Thymus (tissue), 11 donors: ENCODE data around the gene KLHL3. TPM values are rescaled to one million over a fixed set of nuclear protein-coding genes. Genes with fewer than 3 reads are reported as not detected.
"Not testable (repeated sequence)": the region's sequence is repeated elsewhere in the genome, so short reads cannot be mapped to it uniquely, and the experiment has no call there.

Experiments used
- DNase-seq, 9 donors: peaks; one replicate each; pipeline ENCODE4 v3.0.0-alpha.2; 2013; ENCODE audit warnings: low spot score in 9 of 9, low read depth in 6 of 9, missing footprints in 1 of 9
- H3K27ac ChIP-seq, 2 donors: one replicate each; pipeline ENCODE4 v1.5.1; 2013; ENCODE audit warnings: control low read depth in 1 of 2, low read depth in 1 of 2, low read length in 1 of 2, mild to moderate bottlenecking in 1 of 2, moderate library complexity in 1 of 2
- H3K27me3 ChIP-seq, 2 donors: one replicate each; pipeline ENCODE4 v1.5.1; 2013; ENCODE audit warnings: low read length in 1 of 2; ENCODE audit not compliant: control insufficient read depth in 2 of 2, insufficient read depth in 1 of 2
- H3K36me3 ChIP-seq, 2 donors: one replicate each; pipeline ENCODE4 v1.5.1; 2013; ENCODE audit warnings: low read length in 1 of 2, mild to moderate bottlenecking in 1 of 2, moderate library complexity in 1 of 2; ENCODE audit not compliant: control insufficient read depth in 2 of 2, insufficient read depth in 2 of 2
- H3K4me1 ChIP-seq, 2 donors: one replicate each; pipeline ENCODE4 v1.5.1; 2013; ENCODE audit warnings: low read length in 2 of 2; ENCODE audit not compliant: control insufficient read depth in 2 of 2, insufficient read depth in 2 of 2
- H3K4me3 ChIP-seq, 2 donors: one replicate each; pipeline ENCODE4 v1.5.1; 2013; ENCODE audit warnings: low read length in 2 of 2, control low read depth in 1 of 2, mild to moderate bottlenecking in 1 of 2
- H3K9me3 ChIP-seq, 2 donors: one replicate each; pipeline ENCODE4 v1.5.1; 2013; ENCODE audit warnings: low read length in 1 of 2, mild to moderate bottlenecking in 1 of 2; ENCODE audit not compliant: control insufficient read depth in 2 of 2, insufficient read depth in 1 of 2
- WGBS: extraction: QIAGEN DNeasy Blood & Tissue Kit; methylation state at CpG from one replicate; pipeline ENCODE4 v1.1.7; 2013; 5-methylcytosine and 5-hydroxymethylcytosine counted together
- polyA plus RNA-seq: library from polyadenylated mRNA; stranded (reverse); fragments of 200-250 nt; gene quantifications from one replicate; pipeline ENCODE4 v1.2.3, GENCODE V29; 2013
- total RNA-seq: library from RNA; stranded (reverse); fragments of 120-200 nt; gene quantifications from one replicate; pipeline ENCODE4 v1.2.4, GENCODE V29; 2013
- donor health status: healthy.

Gene KLHL3
- total and polyA plus RNA-seq, 2 donors: 5.0 to 5.8 TPM

- Histone ChIP-seq H3K4me3 (no peak overlapping the region), H3K36me3 (peaks cover 10 to 13% of the 10 kb centered on the region in 2 donors), H3K4me1 (no peaks in the 10 kb centered on the region), H3K9me3 (no peaks in the 10 kb centered on the region), H3K27ac (no peak overlapping the region), H3K27me3 (no peaks in the 10 kb centered on the region)
- DNase-seq: no peak
- 98% methylated on average over 3 of the region's 3 CpGs for WGBS
These were observed 84.9 kb downstream of the KLHL3 start for GRCh38 chr5:137651022-137651421.

GRCh38 chr5:137649228-137649935 lies 86.5 kb downstream of the KLHL3 start:
- WGBS: 88% methylated on average over 3 of the region's 3 CpGs
- Histone ChIP-seq H3K27me3 (no peaks in the 10 kb centered on the region), H3K4me3 (no peak overlapping the region), H3K36me3 (peaks cover 10 to 13% of the 10 kb centered on the region in 2 donors), H3K4me1 (no peaks in the 10 kb centered on the region), H3K9me3 (no peaks in the 10 kb centered on the region), H3K27ac (no peak overlapping the region)
- DNase-seq: no peak

GRCh38 chr5:137648361-137648760 lies 87.5 kb downstream of the KLHL3 start:
- 97% methylated on average over 5 of the region's 5 CpGs for WGBS
- no peaks in the 10 kb centered on the region for H3K27me3 ChIP-seq
- H3K36me3 ChIP-seq: peaks cover 10 to 13% of the 10 kb centered on the region in 2 donors
- no peak for DNase-seq
- H3K9me3 ChIP-seq: no peaks in the 10 kb centered on the region
- no peaks in the 10 kb centered on the region for H3K4me1 ChIP-seq
- no peak overlapping the region for H3K27ac ChIP-seq
- H3K4me3 ChIP-seq: no peak overlapping the region

GRCh38 chr5:137647401-137647800 lies 88.5 kb downstream of the KLHL3 start:
- no peaks in the 10 kb centered on the region for H3K27me3 ChIP-seq
- H3K27ac ChIP-seq: no peak overlapping the region
- H3K4me3 ChIP-seq: no peak overlapping the region
- no peaks in the 10 kb centered on the region for H3K9me3 ChIP-seq
- DNase-seq: no peak
- WGBS: 97% methylated on average over 11 of the region's 11 CpGs
- H3K36me3 ChIP-seq: peaks cover 10 to 13% of the 10 kb centered on the region in 2 donors
- H3K4me1 ChIP-seq: no peaks in the 10 kb centered on the region

GRCh38 chr5:137646761-137647160 lies 89.1 kb downstream of the KLHL3 start:
- peaks cover 10 to 13% of the 10 kb centered on the region in 2 donors for H3K36me3 ChIP-seq
- H3K27me3 ChIP-seq: no peaks in the 10 kb centered on the region
- H3K4me1 ChIP-seq: no peaks in the 10 kb centered on the region
- no peak overlapping the region for H3K4me3 ChIP-seq
- DNase-seq: no peak
- 93% methylated on average over 2 of the region's 2 CpGs for WGBS
- H3K27ac ChIP-seq: no peak overlapping the region
- H3K9me3 ChIP-seq: no peaks in the 10 kb centered on the region

GRCh38 chr5:137643081-137643480 lies 92.8 kb downstream of the KLHL3 start:
- H3K27ac ChIP-seq, H3K4me3 ChIP-seq, H3K4me1 ChIP-seq, H3K9me3 ChIP-seq, H3K27me3 ChIP-seq, DNase-seq: not testable (repeated sequence)
- WGBS: 98% methylated on average over 2 of the region's 2 CpGs
- H3K36me3 ChIP-seq: peaks cover under 1 to 13% of the 10 kb centered on the region in 2 donors

GRCh38 chr5:137642091-137642490 lies 93.8 kb downstream of the KLHL3 start:
- no peak for DNase-seq
- no peaks in the 10 kb centered on the region for H3K27me3 ChIP-seq
- H3K36me3 ChIP-seq: peaks cover 3 to 8% of the 10 kb centered on the region in 2 donors
- no peaks in the 10 kb centered on the region for H3K9me3 ChIP-seq
- H3K4me1 ChIP-seq: no peaks in the 10 kb centered on the region
- H3K27ac ChIP-seq: no peak overlapping the region
- H3K4me3 ChIP-seq: no peak overlapping the region
- WGBS: 96% methylated on average over 4 of the region's 4 CpGs

GRCh38 chr5:137641148-137641547 lies 94.7 kb downstream of the KLHL3 start:
- 99% methylated on average over 1 of the region's 1 CpG for WGBS
- Histone ChIP-seq H3K36me3 (peaks cover 3 to 8% of the 10 kb centered on the region in 2 donors), H3K4me1 (no peaks in the 10 kb centered on the region), H3K27me3 (no peaks in the 10 kb centered on the region), H3K4me3 (no peak overlapping the region), H3K9me3 (no peaks in the 10 kb centered on the region), H3K27ac (no peak overlapping the region)
- no peak for DNase-seq

GRCh38 chr5:137639645-137640044 lies 96.2 kb downstream of the KLHL3 start:
- Histone ChIP-seq H3K36me3 (peaks cover 3 to 8% of the 10 kb centered on the region in 2 donors), H3K27ac (no peak overlapping the region), H3K9me3 (no peaks in the 10 kb centered on the region), H3K27me3 (no peaks in the 10 kb centered on the region), H3K4me3 (no peak overlapping the region), H3K4me1 (no peaks in the 10 kb centered on the region)
- no peak for DNase-seq
- WGBS: 92% methylated on average over 11 of the region's 11 CpGs
